Heart left ventricle (tissue), 16 donors: ENCODE measurements around the gene SFTPA2. TPM values are rescaled to one million over a fixed set of nuclear protein-coding genes. Genes with fewer than 3 reads are reported as not detected.
A peak's percentile ranks its signal among the peaks of the same experiment; 100 is the strongest.
"Not testable (repeated sequence)": the region's sequence is repeated elsewhere in the genome, so short reads cannot be mapped to it uniquely, and the experiment has no call there.

Source experiments
- ATAC-seq, 4 donors: fragments of 200-7000 bp; cut with Tn5 transposase; one replicate each; pipeline ENCODE4 v1.9.1; 2020 to 2022; ENCODE audit warnings: moderate library complexity in 4 of 4, mild to moderate bottlenecking in 3 of 4, moderate number of reproducible peaks in 1 of 4
- DNase-seq, 5 donors: peaks; one replicate each; pipeline ENCODE4 v3.0.0-alpha.2; 2020
- H3K27ac ChIP-seq, 12 donors: fragments of 200-600 bp; sonication (generic) in 4 of 12; one replicate each; pipeline versions ENCODE4 v1.5.0 to v1.8.0; 2016 to 2022; ENCODE audit warnings: mild to moderate bottlenecking in 2 of 12
- H3K27me3 ChIP-seq, 9 donors: fragments of 200-600 bp; sonication (generic) in 2 of 9; one replicate each; pipeline versions ENCODE4 v1.5.1 to v1.8.0; 2016 to 2022; ENCODE audit warnings: mild to moderate bottlenecking in 3 of 9
- H3K36me3 ChIP-seq, 9 donors: fragments of 200-600 bp; sonication (generic) in 2 of 9; one replicate each; pipeline versions ENCODE4 v1.5.0 to v1.8.0; 2018 to 2022; ENCODE audit warnings: mild to moderate bottlenecking in 2 of 9
- H3K4me1 ChIP-seq, 12 donors: fragments of 200-600 bp; sonication (generic) in 4 of 12; one replicate each; pipeline versions ENCODE4 v1.5.0 to v1.8.0; 2016 to 2022; ENCODE audit warnings: mild to moderate bottlenecking in 3 of 12
- H3K4me3 ChIP-seq, 12 donors: fragments of 200-600 bp; sonication (generic) in 4 of 12; one replicate each; pipeline versions ENCODE4 v1.5.0 to v1.8.0; 2017 to 2022; ENCODE audit warnings: mild to moderate bottlenecking in 9 of 12, moderate library complexity in 4 of 12
- H3K9me3 ChIP-seq, 12 donors: fragments of 200-600 bp; sonication (generic) in 4 of 12; one replicate each; pipeline versions ENCODE4 v1.5.0 to v1.8.0; 2016 to 2022; ENCODE audit warnings: mild to moderate bottlenecking in 1 of 12
- CTCF ChIP-seq, 12 donors: fragments of 200-600 bp; sonication (generic) in 4 of 12; IDR thresholded peaks; one replicate each; pipeline versions ENCODE4 v1.5.0 to v1.8.0; 2018 to 2022; ENCODE audit warnings: antibody characterized with exemption in 12 of 12, mild to moderate bottlenecking in 5 of 12
- POLR2A ChIP-seq, 2 donors: fragments of 450-650 bp; IDR thresholded peaks; one replicate each; pipeline ENCODE4 v1.6.1; 2017; ENCODE audit warnings: antibody characterized with exemption in 2 of 2, mild to moderate bottlenecking in 2 of 2, moderate library complexity in 2 of 2
- WGBS, 4 donors: extraction: QIAGEN DNeasy Blood & Tissue Kit in 2 of 4; methylation state at CpG; one replicate each; pipeline versions ENCODE4 v1.1.5 to v1.1.7; 2013 to 2018; 5-methylcytosine and 5-hydroxymethylcytosine counted together
- intact Hi-C, 10 donors: fragments of 100-400 bp; cut with DNase I; formaldehyde crosslinking; loops; one replicate each; pipeline versions ENCODE4 v1.11.1 to v1.14.2; 2022
- polyA plus RNA-seq, 2 donors: library from polyadenylated mRNA; stranded (reverse); fragments of 200-250 nt; gene quantifications; one replicate each; pipeline ENCODE4 v1.2.3, GENCODE V29; 2013
- total RNA-seq, 9 donors: library from RNA; depleted of rRNA in 2 of 9; stranded (reverse); fragments of >200 nt in 2 of 9; fragmentation: NEBNext Ultra II Directional in 3 of 9; extraction: Animal tissue kit (Norgen Biotek cat#: 25700) in 3 of 9; gene quantifications; one replicate each; pipeline versions ENCODE4 v1.1.0 to v1.2.4, GENCODE V29; 2016 to 2023
- donor health status: ischemic (EF 13 %, LVEDD 7.1; RV severe dilation, severe dysfunction).
- donor health status: healthy with polysubstance abuse.
- donor health status: DM: no; HTN: yes; CAD: no.
- donor health status: DM: no; HTN: no; CAD: no.
- donor health status: ischemic (EF 25% LVEDD 6.9; RV normal size, moderate dysfunction).
- donor health status: ischemic (EF 25% LVEDD 5.7; RV mildly dilated, moderate dysfunction).
- donor health status: healthy.
- donor health status: DM: yes; HTN: yes; CAD: no.
- donor health status: ischemic (EF 35%, LVEDD 5.7; RV mildly dilated, moderate dysfunction).
- donor health status: nonischemic (EF 11% LVEDD 7.7; RV severe dilation, severe dysfunction).
- donor health status: DM: yes; HTN: yes; CAD: no.
- donor health status: PGD.
- donor health status: ischemic (EF 29% LVEDD 5.4; RV normal size, mild dysfunction).
- donor health status: nonischemic (EF 23%, LVEDD 6.1; RV moderate dilation, normal function).

The SFTPA2 gene
- total and polyA plus RNA-seq, 11 donors, result 1.3 TPM; not detected in 10

DNA sequence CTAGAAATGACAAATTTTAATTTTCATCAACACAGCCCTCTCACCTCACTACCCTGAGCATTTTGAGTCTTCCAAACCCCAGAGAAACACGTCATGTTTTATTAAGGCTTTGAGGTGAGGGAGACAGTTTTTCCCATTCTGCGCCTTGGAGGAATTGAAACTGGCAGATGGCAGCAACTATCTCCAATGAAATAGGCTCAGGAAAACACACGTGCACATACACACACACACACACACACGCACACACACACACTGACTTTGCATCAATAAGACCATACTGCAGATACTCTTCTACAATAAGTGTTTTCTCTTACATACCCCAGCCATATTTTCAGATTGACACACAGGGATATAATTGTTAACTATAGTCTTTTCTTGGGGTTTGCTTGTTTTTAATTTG, 3.2 kb upstream of the SFTPA2 start:
- Histone ChIP-seq H3K36me3 (no peaks in the 10 kb centered on the region), H3K4me3 (no peak overlapping the region), H3K27ac (no peak overlapping the region), H3K9me3 (no peaks in the 10 kb centered on the region), H3K4me1 (peaks cover 0 to 7% (median 0%) of the 10 kb centered on the region in 12 donors), H3K27me3 (peaks cover 0 to 14% (median 0%) of the 10 kb centered on the region in 9 donors)
- no peak for DNase-seq
- no peak for TF ChIP-seq CTCF (IDR thresholded peaks at IDR 0.05)
- no peak for TF ChIP-seq POLR2A (IDR thresholded peaks at IDR 0.05)
- intact Hi-C loops, result loop anchor here in 6 of 10 donors (2.0 to 10.0 kb wide), 7 partner anchors 361 to 689 kb away; no protein-coding TSS in a partner anchor
- no peak for ATAC-seq
- 59 to 75% (median 70%) methylated on average over 4 of the region's 4 CpGs for WGBS, 4 donors

DNA sequence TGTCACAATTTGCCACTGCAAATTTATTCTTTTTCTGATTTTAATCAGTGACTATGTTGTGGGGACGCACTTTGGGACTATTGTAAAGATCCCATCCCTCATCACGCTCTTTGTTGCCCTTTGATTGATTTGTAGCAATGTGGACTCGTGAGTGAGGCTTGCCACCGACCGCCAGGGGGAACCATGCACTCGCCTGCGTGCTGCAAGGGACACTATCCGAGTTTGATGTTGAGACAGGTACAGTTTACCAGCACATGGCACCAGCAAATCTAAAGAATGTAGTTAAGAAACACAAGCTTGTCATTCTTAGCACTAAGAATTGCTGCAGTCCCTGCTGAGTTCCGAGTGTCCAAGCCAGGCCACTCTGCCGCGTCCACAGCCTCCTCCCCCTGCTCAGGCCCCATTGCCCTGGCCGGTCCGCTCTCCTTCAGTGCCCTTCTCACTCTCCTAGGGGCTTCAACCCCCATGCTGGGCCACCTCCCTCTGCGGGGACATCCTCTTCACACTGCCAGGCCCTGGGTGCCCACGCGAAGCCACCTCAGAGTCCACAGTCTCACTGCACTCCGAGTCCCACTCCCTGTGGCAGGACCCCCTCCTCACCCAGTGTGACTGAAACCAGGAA, 2.0 kb upstream of the SFTPA2 start:
- no peak for TF ChIP-seq POLR2A (IDR thresholded peaks at IDR 0.05)
- TF ChIP-seq CTCF (IDR thresholded peaks at IDR 0.05), result peak; percentile 69 to 89 (median 76)
- ATAC-seq (peak; percentile 69 to 91 (median 75)), DNase-seq (peak; percentile 43 to 81 (median 66))
- peak overlapping the region in 4 of 12 donors; percentile 17 to 35 (median 20) for H3K4me3 ChIP-seq
- H3K27me3 ChIP-seq, result peaks cover 0 to 14% (median 0%) of the 10 kb centered on the region in 9 donors
- intact Hi-C loops, result loop anchor here in 7 of 10 donors (1.0 to 10.0 kb wide), 8 partner anchors 363 to 690 kb away; no protein-coding TSS in a partner anchor
- WGBS, 4 donors, result 11 to 20% (median 15%) methylated on average over 17 of the region's 17 CpGs
- no peaks in the 10 kb centered on the region for H3K36me3 ChIP-seq
- H3K9me3 ChIP-seq, result no peaks in the 10 kb centered on the region
- H3K4me1 ChIP-seq, result peaks cover 0 to 7% (median 0%) of the 10 kb centered on the region in 12 donors
- no peak overlapping the region for H3K27ac ChIP-seq

GRCh38 chr10:79561257-79561656, 1.1 kb upstream of the SFTPA2 start:
- no peak overlapping the region for H3K4me3 ChIP-seq
- H3K9me3 ChIP-seq, result no peaks in the 10 kb centered on the region
- intact Hi-C loops, result loop anchor here in 6 of 10 donors (5.0 to 10.0 kb wide), 6 partner anchors 364 to 691 kb away; no protein-coding TSS in a partner anchor
- H3K36me3 ChIP-seq, result no peaks in the 10 kb centered on the region
- H3K27me3 ChIP-seq, result peaks cover 0 to 14% (median 0%) of the 10 kb centered on the region in 9 donors
- no peak for TF ChIP-seq CTCF (IDR thresholded peaks at IDR 0.05)
- no peak for TF ChIP-seq POLR2A (IDR thresholded peaks at IDR 0.05)
- DNase-seq (no peak), ATAC-seq (no peak)
- no peak overlapping the region for H3K27ac ChIP-seq
- peaks cover 0 to 7% (median 0%) of the 10 kb centered on the region in 12 donors for H3K4me1 ChIP-seq
- WGBS, 4 donors, result 86 to 91% (median 88%) methylated on average over 3 of the region's 3 CpGs

DNA sequence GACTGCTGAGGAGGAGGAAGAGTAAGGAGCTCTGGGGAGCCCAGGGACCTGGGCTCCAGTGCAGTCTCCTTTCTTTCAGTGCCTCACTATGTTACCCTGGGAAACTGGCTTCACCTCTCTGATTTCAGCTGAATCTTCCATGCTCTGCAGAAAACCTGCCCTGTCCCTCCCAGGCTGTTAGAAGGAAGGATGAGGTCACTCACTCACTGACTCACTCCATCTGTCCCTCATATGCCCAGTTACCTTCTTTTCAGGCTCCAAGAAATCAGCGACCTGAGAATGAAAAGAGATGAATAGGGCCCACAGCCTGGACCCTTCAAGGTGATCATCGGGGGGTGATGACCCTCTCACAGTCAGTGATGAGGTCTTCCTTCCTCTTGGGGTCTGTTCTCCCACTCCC, 481 bp downstream of the SFTPA2 start:
- DNase-seq, result no peak
- Histone ChIP-seq H3K27ac (no peak overlapping the region), H3K27me3 (peaks cover 0 to 14% (median 0%) of the 10 kb centered on the region in 9 donors), H3K9me3 (no peaks in the 10 kb centered on the region), H3K4me3 (no peak overlapping the region), H3K36me3 (no peaks in the 10 kb centered on the region), H3K4me1 (peaks cover 0 to 7% (median 0%) of the 10 kb centered on the region in 12 donors)
- WGBS, 4 donors, result 70 to 82% (median 78%) methylated on average over 2 of the region's 2 CpGs
- ATAC-seq, result no peak
- TF ChIP-seq POLR2A (IDR thresholded peaks at IDR 0.05), result no peak
- no peak for TF ChIP-seq CTCF (IDR thresholded peaks at IDR 0.05)
- intact Hi-C loops, result loop anchor here in 7 of 10 donors (5.0 to 10.0 kb wide), 6 partner anchors 365 to 693 kb away; no protein-coding TSS in a partner anchor

GRCh38 chr10:79556961-79557360, 3.2 kb downstream of the SFTPA2 start:
- not testable (repeated sequence) for H3K4me3 ChIP-seq, H3K27ac ChIP-seq, DNase-seq, H3K36me3 ChIP-seq, H3K4me1 ChIP-seq, ATAC-seq, H3K27me3 ChIP-seq, H3K9me3 ChIP-seq
- intact Hi-C loops, result loop anchor here in 1 of 10 donors (10.0 kb wide), 1 partner anchor 378 kb away; no protein-coding TSS in a partner anchor
- 60 to 90% (median 76%) methylated on average over 1 to 3 of the region's 3 CpGs; no CpG with 5 or more reads in 1 of the 4 donors for WGBS, 4 donors
